T-helper 1 cell treated with Interleukin-12 subunit alpha and Interleukin-12 subunit beta and Interleukin-4 antibody, amounts not matched to agents 30 ng/mL and 1 ng/mL, for 36 hours (primary cell): ENCODE data around the gene ITPRID1. TPM values are rescaled to one million over a fixed set of nuclear protein-coding genes. Genes with fewer than 3 reads are reported as not detected.
"Not testable (repeated sequence)": the region's sequence is repeated elsewhere in the genome, so short reads cannot be mapped to it uniquely, and the experiment has no call there.

Source experiments
- intact Hi-C: fragments of 100-400 bp; cut with micrococcal nuclease; formaldehyde crosslinking; loops from one replicate; pipeline ENCODE4 v1.15.1; 2024
- total RNA-seq: library from RNA; stranded (reverse); gene quantifications from 2 replicates; pipeline ENCODE4 v1.2.3, GENCODE V29; 2022

ITPRID1 gene
- not detected in 2 replicates for total RNA-seq

DNA sequence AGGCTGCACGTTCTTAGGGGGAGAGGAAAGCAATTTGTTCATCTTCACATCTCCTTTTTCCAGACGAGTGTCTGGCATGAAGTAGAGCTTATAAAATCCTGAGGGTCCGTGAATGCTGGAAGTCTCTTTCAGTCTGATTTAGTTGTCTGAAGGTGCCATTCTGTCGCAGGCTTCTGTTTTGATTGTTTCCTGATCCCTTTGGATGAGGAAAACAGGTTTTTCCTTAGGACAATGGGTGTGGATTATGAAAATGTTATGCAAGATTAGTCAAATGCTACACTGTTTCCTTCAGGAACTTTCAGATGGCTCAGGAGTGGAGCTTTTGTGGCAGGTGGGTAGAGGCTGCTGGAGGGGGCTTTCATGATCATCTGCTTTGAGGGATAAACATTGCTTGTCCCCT, at the start of gene ITPRID1:
TSS of gene ITPRID1 (plus strand) at position 301 of the 400 bp plus-strand sequence. CDS start 38,935 bp downstream, outside the sequence.
- intact Hi-C loops, result no loop called here

DNA sequence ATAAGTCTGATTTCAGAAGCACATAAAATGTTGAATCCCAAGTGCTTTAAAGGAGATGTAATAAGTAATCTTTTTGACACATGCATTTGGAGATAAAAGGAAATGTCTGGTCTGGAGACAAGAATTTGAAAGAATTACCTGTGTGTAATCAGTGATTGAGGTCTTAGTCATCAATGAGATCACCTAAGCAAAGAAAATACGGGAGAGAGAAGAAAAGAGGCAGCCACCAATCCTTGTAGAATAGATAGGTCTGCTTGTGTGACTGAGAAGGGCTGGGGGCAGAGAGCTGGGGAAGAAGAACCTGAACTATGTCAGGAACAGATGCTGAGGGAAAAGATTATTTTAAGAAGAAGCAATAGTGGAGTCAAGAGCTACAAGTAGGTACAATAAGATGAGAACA, 49.3 kb upstream of the ITPRID1 start:
- intact Hi-C loops, result no loop called here

DNA sequence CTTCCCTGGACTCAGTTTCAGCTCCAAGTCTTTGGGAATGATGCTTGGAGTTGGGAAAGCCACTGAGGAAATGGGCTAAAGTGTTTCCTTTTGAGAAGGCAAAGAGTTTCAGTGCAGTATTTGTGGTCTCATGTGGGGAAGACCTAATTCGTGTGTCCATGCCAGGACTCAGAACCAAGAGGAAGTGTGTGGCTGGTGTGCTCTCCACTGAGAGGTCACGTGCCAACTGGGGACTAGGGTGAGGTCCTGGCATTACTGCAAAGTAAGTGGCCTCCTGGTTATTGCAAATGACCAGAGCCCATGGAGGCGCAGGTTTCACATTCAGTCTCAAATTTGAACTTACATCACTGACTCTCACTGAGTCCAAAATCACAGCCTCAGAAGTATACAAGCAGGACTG, 48.6 kb upstream of the ITPRID1 start:
- intact Hi-C loops, result no loop called here

DNA sequence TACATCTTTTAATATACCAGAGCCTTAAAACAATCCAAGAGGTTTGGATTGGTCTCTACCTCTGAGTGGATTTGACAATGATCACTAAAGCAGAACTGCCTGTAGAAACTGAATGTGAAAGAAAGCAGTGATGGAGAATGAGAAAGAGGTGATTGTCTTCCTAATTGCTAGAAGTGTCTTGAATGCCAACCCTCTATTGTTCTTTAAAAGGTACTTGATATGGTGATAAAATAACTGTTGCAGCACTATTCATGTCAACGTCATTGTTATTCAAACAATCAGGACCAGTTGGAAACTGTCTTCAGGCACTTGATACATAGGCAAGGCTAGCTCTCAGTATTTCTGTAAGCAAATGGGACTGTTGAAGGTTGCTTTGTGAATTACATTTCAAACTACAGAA, 47.9 kb upstream of the ITPRID1 start:
- intact Hi-C loops, result no loop called here

GRCh38 chr7:31470883-31471282, 43.0 kb upstream of the ITPRID1 start:
- intact Hi-C loops, result not testable (repeated sequence)

GRCh38 chr7:31475368-31475767, 38.5 kb upstream of the ITPRID1 start:
- intact Hi-C loops, result no loop called here

DNA sequence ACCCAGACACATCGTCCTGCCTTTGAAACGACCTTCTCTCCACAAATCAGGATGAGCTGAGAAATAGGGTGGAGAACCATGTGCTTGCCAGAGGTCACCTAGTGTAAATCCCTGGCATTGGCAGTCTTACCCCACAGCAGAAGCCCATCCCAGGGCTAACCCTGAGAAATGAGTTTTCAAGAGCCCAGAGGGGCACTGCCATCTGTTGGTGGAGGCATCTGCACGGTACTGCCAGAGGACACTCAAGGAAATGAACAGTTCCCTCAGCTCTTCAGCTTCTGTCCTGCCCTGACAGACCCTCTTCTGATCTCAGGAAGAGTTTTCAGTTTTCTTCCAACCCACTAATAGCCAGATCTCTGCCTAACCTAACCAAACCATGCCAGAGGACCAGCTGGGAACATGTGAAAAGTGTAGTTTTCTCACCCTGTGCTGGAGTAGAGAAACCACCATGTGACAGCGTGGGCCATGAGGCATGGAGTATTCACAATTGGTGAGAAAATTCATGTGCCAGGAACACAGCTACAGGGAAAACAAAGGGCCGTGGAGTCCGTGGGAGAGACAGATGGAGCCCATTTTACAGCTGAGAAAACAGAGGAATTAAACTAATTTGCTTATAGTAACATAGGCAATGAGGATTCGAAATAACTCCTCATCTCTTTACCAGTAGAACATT, 37.7 kb upstream of the ITPRID1 start:
- intact Hi-C loops, result no loop called here

DNA sequence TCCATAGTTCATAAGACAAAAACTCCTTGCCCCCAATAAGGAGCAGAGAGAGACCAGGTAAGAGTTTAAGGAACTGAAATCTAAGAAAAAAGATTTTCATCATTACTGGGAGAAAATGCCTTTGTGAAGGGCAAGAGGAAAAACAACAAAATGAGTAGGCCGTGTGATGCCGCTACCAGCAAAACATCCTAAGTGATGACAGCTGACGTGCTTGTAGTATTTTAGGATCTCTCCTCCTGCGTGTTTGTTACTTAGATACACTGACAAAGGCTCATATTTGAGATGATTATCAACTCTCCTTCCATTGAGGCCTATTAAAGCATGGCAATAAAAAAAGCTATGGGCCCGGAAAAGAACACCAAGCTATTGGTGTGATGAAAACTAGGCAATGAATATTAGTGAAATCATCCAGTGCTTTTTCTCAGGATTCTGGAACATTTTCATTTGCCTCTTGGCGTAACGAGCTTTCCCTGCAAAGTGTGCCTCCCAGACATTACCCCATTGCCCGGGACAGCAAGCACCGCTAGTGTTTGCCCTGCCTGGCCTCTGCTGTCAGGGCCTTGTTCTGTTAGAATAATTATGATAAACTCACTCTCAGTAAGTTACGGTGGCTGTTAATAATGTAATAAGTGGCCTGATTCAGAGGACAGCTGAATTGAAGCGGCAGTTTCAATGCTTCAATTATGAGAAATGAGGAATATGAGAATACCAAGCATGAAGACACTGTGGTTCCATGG, 36.8 kb upstream of the ITPRID1 start:
- intact Hi-C loops, result no loop called here

DNA sequence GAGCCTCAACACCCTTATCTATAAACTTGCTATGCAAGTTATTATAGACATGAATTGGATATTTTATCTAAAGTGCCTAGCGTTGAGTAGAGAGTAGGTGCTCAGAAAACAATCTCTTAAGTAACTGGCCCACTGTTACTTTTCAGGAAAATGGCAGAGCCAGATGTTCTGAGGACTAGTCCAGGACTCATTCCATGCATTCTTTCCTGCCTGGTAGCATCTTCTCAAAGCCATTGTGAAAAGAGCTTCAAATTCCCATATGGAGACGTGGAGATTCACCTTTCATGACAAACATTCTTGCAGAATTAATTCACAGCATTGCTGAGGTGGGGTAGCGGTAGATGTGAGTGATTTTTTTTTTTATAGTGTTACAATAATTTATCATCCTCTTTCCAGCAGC, 35.9 kb upstream of the ITPRID1 start:
- intact Hi-C loops, result no loop called here

DNA sequence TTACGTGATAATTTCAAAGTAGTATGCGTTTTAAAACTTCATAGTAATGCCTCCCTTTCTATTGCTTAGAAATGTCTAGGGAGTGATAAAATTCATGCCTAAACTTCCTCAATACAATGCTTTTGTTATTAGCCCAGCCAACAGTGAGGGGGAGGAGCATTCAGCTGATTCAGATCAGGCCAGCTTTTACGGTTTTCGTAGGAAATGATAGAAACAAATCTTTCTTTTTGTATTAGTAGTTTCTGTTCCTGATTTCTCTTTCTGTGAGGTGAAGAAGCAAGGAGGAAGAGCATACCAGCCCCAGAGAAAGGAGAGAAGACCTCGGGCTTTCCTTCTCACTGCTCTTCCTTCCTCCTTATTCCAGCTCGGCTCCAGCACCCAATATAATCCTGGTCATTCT, 35.2 kb upstream of the ITPRID1 start:
- intact Hi-C loops, result no loop called here

- intact Hi-C loops, result loop anchor here (5.0 kb wide), 1 partner anchor 505 kb away; no protein-coding TSS in a partner anchor
Measured at GRCh38 chr7:31487071-31487470, 26.8 kb upstream of the ITPRID1 start.

DNA sequence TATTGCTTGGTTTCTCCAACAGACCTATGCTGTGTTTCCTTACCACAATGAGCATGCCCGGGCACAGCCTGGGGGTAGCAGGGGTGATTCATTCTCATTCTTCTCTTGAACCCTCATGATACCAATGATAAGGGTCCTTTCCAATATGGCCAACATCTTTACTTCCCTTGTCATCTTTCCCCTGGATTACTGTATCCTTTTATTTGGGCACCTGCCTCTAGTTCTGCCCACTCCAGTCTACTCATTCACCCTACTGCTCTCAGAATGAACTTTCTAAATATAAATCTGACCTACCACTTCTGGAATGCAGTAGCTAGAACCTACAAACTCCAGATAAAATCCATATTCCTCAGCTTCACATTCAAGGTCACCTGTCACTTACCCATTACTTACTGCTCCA, 26.4 kb upstream of the ITPRID1 start:
- intact Hi-C loops, result loop anchor here (5.0 kb wide), 1 partner anchor 505 kb away; no protein-coding TSS in a partner anchor

DNA sequence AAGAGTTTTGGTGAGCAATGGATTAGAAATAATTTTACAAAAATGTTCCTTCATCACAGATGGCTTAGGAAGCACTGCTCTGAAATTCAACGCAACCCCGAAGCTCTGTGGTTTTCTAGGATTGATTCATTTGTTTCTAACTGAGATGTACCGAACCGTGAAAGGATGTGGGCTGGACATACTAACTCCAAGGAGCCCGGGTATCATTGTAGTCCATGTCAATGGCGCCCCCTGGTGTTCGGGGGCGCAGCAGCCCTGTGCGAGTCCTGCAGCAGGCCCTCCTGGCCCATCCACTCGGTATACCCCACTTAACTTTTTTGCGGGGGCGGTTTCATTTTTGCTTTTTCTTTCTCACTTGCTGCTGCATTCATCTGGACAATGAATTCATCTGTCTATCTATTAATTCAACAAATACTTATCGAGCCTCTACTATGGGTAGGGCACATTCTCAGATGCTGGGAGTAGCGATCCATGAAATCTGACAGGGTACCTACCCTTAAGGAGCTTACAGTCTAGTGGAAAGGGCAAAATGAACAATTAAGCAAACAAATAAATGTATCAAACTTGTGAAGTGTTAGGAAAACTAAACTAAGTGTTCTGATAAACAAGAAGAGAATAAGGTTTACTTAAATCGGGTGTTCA, 25.2 kb upstream of the ITPRID1 start:
- intact Hi-C loops, result loop anchor here (1.0 to 5.0 kb wide), 3 partner anchors 45 to 688 kb away; no protein-coding TSS in a partner anchor

DNA sequence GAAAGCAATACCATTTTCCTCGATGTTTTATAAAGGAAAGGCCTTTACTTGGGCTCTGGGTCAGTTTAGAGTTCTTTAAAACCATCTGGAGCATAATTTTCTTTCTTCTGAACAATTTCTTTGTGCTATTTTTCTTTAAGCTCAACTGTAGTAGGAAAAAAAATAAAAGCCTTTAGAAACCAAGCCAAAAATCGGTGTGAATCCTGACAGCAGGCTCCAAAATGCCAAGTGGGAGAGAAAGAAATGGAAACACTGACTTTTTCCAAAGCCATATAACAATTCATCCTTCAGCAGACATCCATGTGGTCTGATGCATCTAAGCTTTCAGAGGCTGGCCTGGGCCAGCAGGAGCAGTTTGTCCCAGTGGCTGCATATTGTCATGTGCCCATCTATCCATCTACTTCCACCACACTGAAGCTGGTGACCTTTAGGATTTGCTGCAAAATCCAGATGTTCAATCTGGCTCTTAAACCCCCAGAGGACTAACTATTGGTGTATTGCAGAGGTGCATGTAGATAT, 23.0 kb upstream of the ITPRID1 start:
- intact Hi-C loops, result no loop called here

GRCh38 chr7:31492086-31492485, 21.8 kb upstream of the ITPRID1 start:
- intact Hi-C loops, result no loop called here

- intact Hi-C loops, result no loop called here
Measured at GRCh38 chr7:31493714-31494181, 20.1 kb upstream of the ITPRID1 start.

GRCh38 chr7:31494421-31494820, 19.5 kb upstream of the ITPRID1 start:
- intact Hi-C loops, result no loop called here

DNA sequence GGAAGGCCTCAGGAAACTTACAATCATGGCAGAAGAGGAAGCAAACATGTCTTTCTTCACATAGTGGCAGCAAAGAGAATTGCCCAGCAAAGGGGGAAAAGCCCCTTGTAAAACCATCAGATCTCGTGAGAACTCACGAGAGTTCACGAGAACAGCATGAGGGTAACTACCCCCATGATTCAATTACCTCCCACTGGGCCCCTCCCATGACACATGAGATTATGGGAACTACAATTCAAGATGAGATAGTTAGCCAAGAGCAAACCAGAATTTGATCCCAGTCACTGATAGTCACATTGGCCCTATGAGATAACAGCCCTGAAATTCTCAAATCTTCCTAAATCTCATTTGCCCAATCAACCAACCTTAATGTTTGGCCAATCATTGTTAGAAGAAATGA, 18.2 kb upstream of the ITPRID1 start:
- intact Hi-C loops, result no loop called here

DNA sequence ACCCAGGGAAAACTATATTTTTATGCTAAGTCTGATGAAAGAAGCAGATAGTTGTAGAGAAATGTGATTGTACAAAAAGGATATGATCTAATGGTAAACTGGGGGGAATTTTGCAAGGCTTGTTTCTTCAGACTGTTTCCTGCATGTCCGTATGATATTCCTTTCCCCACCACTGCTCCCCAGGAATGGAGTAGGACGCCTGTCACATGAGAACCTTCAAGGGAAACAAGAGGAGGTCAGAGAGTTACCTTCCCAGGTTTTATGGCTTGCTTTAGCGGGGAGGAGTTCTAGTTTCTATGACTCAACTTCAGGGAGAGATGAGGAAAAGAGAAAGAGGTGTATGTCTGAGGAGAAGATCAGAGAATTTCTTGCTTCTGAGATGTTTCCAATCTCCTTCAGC, 16.4 kb upstream of the ITPRID1 start:
- intact Hi-C loops, result no loop called here

GRCh38 chr7:31500656-31501055, 13.2 kb upstream of the ITPRID1 start:
- intact Hi-C loops, result no loop called here

GRCh38 chr7:31508823-31509222, 5.1 kb upstream of the ITPRID1 start:
- intact Hi-C loops, result no loop called here

DNA sequence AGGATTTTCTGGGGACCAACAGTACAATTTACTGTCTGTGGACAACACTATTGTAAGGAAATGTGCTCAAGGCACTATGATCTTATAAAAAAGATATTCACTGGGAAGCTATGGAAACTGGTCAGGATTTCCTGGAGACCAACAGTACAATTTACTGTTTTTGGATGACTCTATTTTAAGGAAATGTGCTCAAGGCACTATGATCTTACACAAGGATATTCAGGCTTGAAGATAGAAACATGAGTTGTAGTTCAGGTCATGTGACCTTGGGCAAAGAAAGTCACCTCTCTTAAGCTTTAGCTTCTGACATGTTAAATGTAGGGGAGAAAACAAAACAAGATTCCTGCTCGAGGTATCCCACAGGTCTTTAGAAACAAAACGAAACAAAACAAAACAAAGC, 1.7 kb upstream of the ITPRID1 start:
- intact Hi-C loops, result no loop called here
